GM23338 (cell line): ENCODE data around the gene TGFB1. TPM values are rescaled to one million over a fixed set of nuclear protein-coding genes. Genes with fewer than 3 reads are reported as not detected.

Experiments used
- ATAC-seq: fragments of 200-7000 bp; cut with Tn5 transposase; 3 replicates; pipeline ENCODE4 v1.9.1; 2020
- DNase-seq: peaks from one replicate; pipeline ENCODE4 v3.0.0-alpha.2; 2015; ENCODE audit warnings: low spot score
- H2AFZ ChIP-seq: fragments of 200-600 bp; sonication (generic); 2 replicates; pipeline ENCODE4 v1.8.0; 2016; ENCODE audit warnings: antibody characterized with exemption, mild to moderate bottlenecking, moderate library complexity
- H3F3A ChIP-seq: fragments of 200-600 bp; sonication (generic); replicated peaks from 2 replicates; pipeline ENCODE4 v1.8.0; 2017; ENCODE audit warnings: antibody characterized with exemption, mixed run types, low read depth
- H3K27ac ChIP-seq: fragments of 200-600 bp; sonication (generic); 2 replicates; pipeline ENCODE4 v1.6.1; 2016; ENCODE audit warnings: low read depth
- H3K27me3 ChIP-seq: fragments of 200-600 bp; sonication (generic); 2 replicates; pipeline ENCODE4 v1.8.0; 2016; ENCODE audit warnings: mild to moderate bottlenecking, mixed run types, moderate library complexity; ENCODE audit not compliant: insufficient read depth
- H3K36me3 ChIP-seq: fragments of 200-600 bp; sonication (generic); 2 replicates; pipeline ENCODE4 v1.8.0; 2016; ENCODE audit warnings: mild to moderate bottlenecking; ENCODE audit not compliant: insufficient read depth
- H3K4me1 ChIP-seq: fragments of 200-600 bp; sonication (generic); 2 replicates; pipeline ENCODE4 v1.8.0; 2016; ENCODE audit warnings: mild to moderate bottlenecking, moderate library complexity; ENCODE audit not compliant: insufficient read depth
- H3K4me2 ChIP-seq: fragments of 200-600 bp; sonication (generic); 2 replicates; pipeline ENCODE4 v1.7.1; 2017; ENCODE audit warnings: mixed run types
- H3K4me3 ChIP-seq: fragments of 200-600 bp; sonication (generic); 2 replicates; pipeline ENCODE4 v1.6.1; 2016; ENCODE audit warnings: mixed run types
- H3K79me2 ChIP-seq: fragments of 200-600 bp; sonication (generic); replicated peaks from 2 replicates; pipeline ENCODE4 v1.8.0; 2017; ENCODE audit warnings: mild to moderate bottlenecking; ENCODE audit not compliant: insufficient read depth
- H3K9me2 ChIP-seq: fragments of 200-600 bp; sonication (generic); 2 replicates; pipeline ENCODE4 v1.8.0; 2017; ENCODE audit not compliant: insufficient read depth
- H4K20me1 ChIP-seq: fragments of 200-600 bp; sonication (generic); replicated peaks from 2 replicates; pipeline ENCODE4 v1.8.0; 2017; ENCODE audit warnings: mild to moderate bottlenecking; ENCODE audit not compliant: insufficient read depth
- H3K27ac Mint-ChIP-seq: 2 replicates; pipeline ENCODE4 v1.8.0; 2020; ENCODE audit warnings: inconsistent platforms, mild to moderate bottlenecking, moderate library complexity, mixed read lengths
- H3K27me3 Mint-ChIP-seq: 3 replicates; pipeline ENCODE4 v1.8.0; 2022; ENCODE audit warnings: low read depth, mild to moderate bottlenecking, moderate library complexity, mixed read lengths, inconsistent platforms; ENCODE audit not compliant: insufficient read depth, poor library complexity
- H3K36me3 Mint-ChIP-seq: 3 replicates; pipeline ENCODE4 v1.8.0; 2021; ENCODE audit warnings: low read depth, mild to moderate bottlenecking, inconsistent platforms, moderate library complexity, mixed read lengths
- H3K4me1 Mint-ChIP-seq: 3 replicates; pipeline ENCODE4 v1.8.0; 2020; ENCODE audit warnings: mild to moderate bottlenecking, inconsistent platforms, mixed read lengths
- H3K4me3 Mint-ChIP-seq: 3 replicates; pipeline ENCODE4 v1.8.0; 2021; ENCODE audit warnings: moderate library complexity, mild to moderate bottlenecking, inconsistent platforms, mixed read lengths
- H3K9me3 Mint-ChIP-seq: 3 replicates; pipeline ENCODE4 v1.8.0; 2020; ENCODE audit warnings: moderate library complexity, mild to moderate bottlenecking, inconsistent platforms, mixed read lengths
- CREB1 ChIP-seq: fragments of 250-450 bp; sonication (Bioruptor Pico); IDR thresholded peaks from 2 replicates; pipeline ENCODE4 v1.5.0; 2020; ENCODE audit warnings: low read depth, mild to moderate bottlenecking, moderate library complexity
- STAT1 ChIP-seq: IDR thresholded peaks from one replicate; pipeline ENCODE4 v1.6.1; 2016; ENCODE audit warnings: antibody characterized with exemption; ENCODE audit not compliant: unreplicated experiment
- ZNF114 ChIP-seq: fragments of 250-450 bp; sonication (Bioruptor Pico); IDR thresholded peaks from 2 replicates; pipeline ENCODE4 v1.5.0; 2020; ENCODE audit warnings: mild to moderate bottlenecking, moderate library complexity
- polyA plus RNA-seq: library from polyadenylated mRNA; unstranded; fragments of >200 nt; fragmentation: Nextera tagmentation; extraction: Ambion mirVana; gene quantifications from 2 replicates; pipeline ENCODE4 v1.2.1, GENCODE V29; 2016
- total RNA-seq: library from RNA; depleted of rRNA; stranded (reverse); fragments of >200 nt; shearing (Covaris generic); gene quantifications from 2 replicates; pipeline ENCODE4 v1.2.3, GENCODE V29; 2014
- TF ChIP-seq, protein P1 (sequence below): fragments of 250-450 bp; sonication (Bioruptor Pico); IDR thresholded peaks from 2 replicates; pipeline ENCODE4 v1.5.0; 2020; ENCODE audit warnings: mild to moderate bottlenecking, moderate library complexity

TGFB1 gene
- total and polyA plus RNA-seq, 2 experiments from 2014 or later = 0.99 to 7.9 TPM

DNA sequence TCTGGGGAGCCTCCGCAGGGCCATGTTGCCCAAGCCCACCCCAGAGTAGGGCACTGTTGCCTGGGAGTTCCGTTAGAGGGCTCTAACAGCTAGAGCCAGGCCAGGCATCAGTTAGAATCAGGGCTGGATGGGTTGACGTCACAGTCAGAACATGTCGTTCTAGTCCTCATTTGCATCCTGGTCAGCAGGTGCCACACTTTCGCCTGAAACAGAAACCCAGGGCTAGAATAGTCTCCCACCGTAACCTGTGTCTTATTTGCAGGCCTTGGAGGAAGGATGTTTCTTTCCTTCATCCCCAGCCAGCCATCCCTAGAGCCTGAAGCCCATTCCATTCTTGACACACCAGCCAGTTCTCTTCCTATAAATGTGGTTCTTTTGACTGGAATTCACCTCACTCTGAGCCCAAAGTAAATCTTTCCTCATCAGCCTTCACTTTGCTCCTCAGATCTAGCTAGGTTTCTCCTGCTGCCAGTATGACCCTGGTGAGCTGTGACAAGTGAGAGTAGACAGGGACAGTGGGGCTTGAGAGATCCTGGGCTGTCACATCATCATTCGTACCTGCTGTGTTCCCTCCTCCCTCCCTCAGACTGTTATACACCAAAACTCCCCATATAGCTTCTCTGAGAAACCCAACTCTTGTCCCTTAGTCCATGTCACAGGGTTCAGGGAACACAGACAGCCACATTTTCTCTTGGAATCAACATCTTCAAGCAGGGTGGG, 55.9 kb downstream of the TGFB1 start (continued):
- TF ChIP-seq, protein P1, sequence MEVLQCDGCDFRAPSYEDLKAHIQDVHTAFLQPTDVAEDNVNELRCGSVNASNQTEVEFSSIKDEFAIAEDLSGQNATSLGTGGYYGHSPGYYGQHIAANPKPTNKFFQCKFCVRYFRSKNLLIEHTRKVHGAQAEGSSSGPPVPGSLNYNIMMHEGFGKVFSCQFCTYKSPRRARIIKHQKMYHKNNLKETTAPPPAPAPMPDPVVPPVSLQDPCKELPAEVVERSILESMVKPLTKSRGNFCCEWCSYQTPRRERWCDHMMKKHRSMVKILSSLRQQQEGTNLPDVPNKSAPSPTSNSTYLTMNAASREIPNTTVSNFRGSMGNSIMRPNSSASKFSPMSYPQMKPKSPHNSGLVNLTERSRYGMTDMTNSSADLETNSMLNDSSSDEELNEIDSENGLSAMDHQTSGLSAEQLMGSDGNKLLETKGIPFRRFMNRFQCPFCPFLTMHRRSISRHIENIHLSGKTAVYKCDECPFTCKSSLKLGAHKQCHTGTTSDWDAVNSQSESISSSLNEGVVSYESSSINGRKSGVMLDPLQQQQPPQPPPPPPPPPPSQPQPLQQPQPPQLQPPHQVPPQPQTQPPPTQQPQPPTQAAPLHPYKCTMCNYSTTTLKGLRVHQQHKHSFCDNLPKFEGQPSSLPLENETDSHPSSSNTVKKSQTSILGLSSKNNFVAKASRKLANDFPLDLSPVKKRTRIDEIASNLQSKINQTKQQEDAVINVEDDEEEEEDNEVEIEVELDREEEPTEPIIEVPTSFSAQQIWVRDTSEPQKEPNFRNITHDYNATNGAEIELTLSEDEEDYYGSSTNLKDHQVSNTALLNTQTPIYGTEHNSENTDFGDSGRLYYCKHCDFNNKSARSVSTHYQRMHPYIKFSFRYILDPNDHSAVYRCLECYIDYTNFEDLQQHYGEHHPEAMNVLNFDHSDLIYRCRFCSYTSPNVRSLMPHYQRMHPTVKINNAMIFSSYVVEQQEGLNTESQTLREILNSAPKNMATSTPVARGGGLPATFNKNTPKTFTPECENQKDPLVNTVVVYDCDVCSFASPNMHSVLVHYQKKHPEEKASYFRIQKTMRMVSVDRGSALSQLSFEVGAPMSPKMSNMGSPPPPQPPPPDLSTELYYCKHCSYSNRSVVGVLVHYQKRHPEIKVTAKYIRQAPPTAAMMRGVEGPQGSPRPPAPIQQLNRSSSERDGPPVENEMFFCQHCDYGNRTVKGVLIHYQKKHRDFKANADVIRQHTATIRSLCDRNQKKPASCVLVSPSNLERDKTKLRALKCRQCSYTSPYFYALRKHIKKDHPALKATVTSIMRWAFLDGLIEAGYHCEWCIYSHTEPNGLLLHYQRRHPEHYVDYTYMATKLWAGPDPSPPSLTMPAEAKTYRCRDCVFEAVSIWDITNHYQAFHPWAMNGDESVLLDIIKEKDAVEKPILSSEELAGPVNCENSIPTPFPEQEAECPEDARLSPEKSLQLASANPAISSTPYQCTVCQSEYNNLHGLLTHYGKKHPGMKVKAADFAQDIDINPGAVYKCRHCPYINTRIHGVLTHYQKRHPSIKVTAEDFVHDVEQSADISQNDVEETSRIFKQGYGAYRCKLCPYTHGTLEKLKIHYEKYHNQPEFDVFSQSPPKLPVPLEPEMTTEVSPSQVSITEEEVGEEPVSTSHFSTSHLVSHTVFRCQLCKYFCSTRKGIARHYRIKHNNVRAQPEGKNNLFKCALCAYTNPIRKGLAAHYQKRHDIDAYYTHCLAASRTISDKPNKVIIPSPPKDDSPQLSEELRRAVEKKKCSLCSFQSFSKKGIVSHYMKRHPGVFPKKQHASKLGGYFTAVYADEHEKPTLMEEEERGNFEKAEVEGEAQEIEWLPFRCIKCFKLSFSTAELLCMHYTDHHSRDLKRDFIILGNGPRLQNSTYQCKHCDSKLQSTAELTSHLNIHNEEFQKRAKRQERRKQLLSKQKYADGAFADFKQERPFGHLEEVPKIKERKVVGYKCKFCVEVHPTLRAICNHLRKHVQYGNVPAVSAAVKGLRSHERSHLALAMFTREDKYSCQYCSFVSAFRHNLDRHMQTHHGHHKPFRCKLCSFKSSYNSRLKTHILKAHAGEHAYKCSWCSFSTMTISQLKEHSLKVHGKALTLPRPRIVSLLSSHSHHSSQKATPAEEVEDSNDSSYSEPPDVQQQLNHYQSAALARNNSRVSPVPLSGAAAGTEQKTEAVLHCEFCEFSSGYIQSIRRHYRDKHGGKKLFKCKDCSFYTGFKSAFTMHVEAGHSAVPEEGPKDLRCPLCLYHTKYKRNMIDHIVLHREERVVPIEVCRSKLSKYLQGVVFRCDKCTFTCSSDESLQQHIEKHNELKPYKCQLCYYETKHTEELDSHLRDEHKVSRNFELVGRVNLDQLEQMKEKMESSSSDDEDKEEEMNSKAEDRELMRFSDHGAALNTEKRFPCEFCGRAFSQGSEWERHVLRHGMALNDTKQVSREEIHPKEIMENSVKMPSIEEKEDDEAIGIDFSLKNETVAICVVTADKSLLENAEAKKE (CRISPR knock-in tag) = no peak

DNA sequence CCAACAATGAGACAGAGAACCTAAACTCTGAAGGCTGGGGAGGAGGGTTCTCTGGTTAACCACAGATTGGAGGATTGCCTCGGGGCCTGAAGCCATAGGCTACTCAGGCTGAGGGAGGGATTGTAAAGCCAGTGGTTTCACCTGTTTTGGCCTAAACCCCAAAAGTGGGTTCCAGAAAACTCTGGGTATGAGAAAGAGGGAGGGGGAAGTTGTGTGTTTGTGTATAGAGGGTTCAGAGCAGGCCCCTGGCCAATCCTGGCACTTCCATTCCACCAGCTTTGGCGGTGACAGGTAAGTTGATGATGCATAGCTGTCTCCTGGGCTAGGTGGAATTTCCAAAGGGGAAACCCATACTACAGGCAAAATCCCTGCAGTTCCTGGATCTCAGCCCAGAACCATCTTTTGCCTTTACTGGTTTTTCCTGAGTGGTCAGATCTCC, 57.3 kb downstream of the TGFB1 start:
- Mint-ChIP-seq H3K4me1 (no peaks in the 10 kb centered on the region), H3K36me3 (peaks cover 97% of the 10 kb centered on the region), H3K9me3 (no peaks in the 10 kb centered on the region), H3K4me3 (no peak overlapping the region), H3K27ac (no peak overlapping the region), H3K27me3 (peaks cover 3% of the 10 kb centered on the region)
- Histone ChIP-seq H2AFZ (no peak overlapping the region), H3K9me2 (no peaks in the 10 kb centered on the region), H3K4me3 (no peak overlapping the region), H3K27me3 (no peaks in the 10 kb centered on the region), H3K27ac (no peak overlapping the region), H4K20me1 (peaks cover 61% of the 10 kb centered on the region), H3F3A (peaks cover 22% of the 10 kb centered on the region; the same call in 1 of the 2 replicates), H3K79me2 (peaks cover 15% of the 10 kb centered on the region), H3K36me3 (peaks cover 93% of the 10 kb centered on the region), H3K4me2 (no peak overlapping the region), H3K4me1 (no peaks in the 10 kb centered on the region)
- ATAC-seq (no peak), DNase-seq (no peak)
- no peak for TF ChIP-seq ZNF114 (CRISPR knock-in tag)
- TF ChIP-seq CREB1 (CRISPR knock-in tag) = no peak
- no peak for TF ChIP-seq STAT1
